ENCODE results near the gene TRAPPC5. TPM values are rescaled to one million over a fixed set of nuclear protein-coding genes. Genes with fewer than 3 reads are reported as not detected.

The TRAPPC5 gene
- total RNA-seq, result 10 to 100 TPM; 73.0 to 78.2 TPM

DNA sequence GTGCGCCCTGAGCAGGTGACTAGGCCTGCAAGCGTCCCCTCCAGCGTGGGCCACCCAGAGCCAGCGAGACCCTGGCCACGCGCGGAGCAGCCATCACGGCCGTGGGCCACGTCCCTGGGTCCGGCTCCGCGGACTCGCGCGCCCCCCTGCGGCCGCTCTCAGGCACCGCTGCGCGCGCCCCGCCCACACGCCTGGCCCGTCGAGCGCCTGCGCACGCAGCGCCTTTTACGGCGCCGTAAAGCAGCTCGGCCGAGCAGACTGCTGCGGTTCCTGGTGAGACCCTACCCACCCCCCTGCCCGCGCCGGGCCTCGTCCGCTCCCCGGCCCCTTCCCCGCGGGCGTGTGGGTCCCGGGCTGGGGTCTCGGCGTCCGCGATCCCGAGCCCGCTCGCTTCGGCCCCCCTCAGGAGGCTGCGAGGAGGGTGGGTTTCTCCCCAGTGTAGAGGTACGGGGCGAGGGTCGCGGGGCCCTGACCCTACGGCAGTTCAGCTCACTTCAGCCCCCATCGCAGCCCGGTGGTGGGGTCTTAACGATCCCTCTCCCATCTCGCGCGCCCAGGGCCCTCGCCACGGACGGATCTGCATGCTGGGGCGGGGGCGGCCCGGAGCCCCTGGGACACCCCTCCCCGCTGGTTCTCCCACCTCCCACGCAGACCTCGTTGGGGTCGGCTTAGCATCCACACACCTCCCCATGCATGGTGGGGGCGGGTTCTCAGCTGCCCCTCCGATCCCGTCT is at the start of gene TRAPPC5:
Gene TRAPPC5 (plus strand): TSS at position 228 of the 734 bp plus-strand sequence. CDS start 1,421 bp downstream, outside the sequence.
- no peaks in the 10 kb centered on the region for H3K9me3 Mint-ChIP-seq
- H3K4me3 Mint-ChIP-seq, result peak within 1 kb of the TSS; percentile 75 to 96
- H3K36me3 Mint-ChIP-seq (ENCODE audit: insufficient read depth in 2 of 2), result peaks cover 2 to 4% of the 10 kb centered on the region in 2 donors
- DNase-seq (peak; percentile 89 to 94), ATAC-seq (replicated peaks in 1 of 2) (peak; percentile 37 to 52)
- peaks cover 42% of the 10 kb centered on the region for H3K4me1 Mint-ChIP-seq (ENCODE audit: low read depth)
- H3K27ac Mint-ChIP-seq, result peak within 1 kb of the TSS; percentile 76
- peaks cover 23% of the 10 kb centered on the region for H3K27me3 Mint-ChIP-seq (ENCODE audit: low read depth)

GRCh38 chr19:7631577-7631976 is 49.1 kb upstream of the TRAPPC5 start:
- Mint-ChIP-seq H3K36me3 (ENCODE audit: insufficient read depth in 2 of 2) (peaks cover 4 to 6% of the 10 kb centered on the region in 2 donors), H3K27me3 (ENCODE audit: low read depth) (no peaks in the 10 kb centered on the region), H3K9me3 (no peaks in the 10 kb centered on the region), H3K4me1 (ENCODE audit: low read depth) (peaks cover 51% of the 10 kb centered on the region), H3K4me3 (no peak overlapping the region), H3K27ac (no peak overlapping the region)
- DNase-seq (no peak), ATAC-seq (replicated peaks in 1 of 2) (no peak)

DNA sequence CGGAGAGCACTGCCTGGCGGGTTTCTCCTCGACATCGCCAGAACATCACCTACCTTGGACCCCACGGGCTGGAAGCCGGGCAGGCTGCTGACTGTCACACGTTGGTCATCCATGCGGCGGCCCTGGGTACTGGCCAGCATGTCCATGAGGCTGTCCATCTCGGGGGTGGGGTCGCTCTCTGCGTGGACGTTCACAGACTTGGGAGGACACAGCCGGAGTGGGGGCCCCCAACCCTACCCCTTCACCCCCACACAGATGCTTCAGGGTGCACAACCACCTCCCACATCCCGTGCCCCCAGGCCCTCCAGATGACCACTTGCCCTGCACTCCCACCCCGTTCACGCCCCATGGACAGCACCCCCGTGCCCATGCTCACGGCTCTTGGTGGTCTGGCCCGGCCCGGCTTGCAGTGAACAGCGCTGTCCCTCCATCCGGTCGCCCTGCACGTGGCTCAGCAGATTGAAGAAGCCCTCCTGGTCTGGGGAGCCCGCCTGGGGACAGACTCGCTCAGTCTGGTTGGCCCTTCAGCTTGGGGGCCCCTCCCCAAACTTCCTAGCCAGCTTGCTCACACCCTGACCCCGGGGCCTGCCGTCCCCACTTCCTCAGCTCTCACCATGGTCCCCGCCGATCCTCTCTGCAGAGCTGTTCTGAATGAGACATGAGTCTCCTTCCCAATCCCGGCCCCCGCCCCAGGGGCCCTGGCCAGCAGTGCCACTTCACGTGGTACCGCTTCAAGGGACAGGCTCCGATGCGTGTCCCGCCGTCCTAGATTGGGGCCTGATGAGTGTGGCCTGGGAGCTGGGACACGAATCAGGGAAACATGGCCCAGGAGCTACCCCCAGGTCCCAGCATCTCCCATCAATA is 48.1 kb upstream of the TRAPPC5 start:
- Mint-ChIP-seq H3K27ac (peak overlapping the region; percentile 48), H3K4me1 (ENCODE audit: low read depth) (peaks cover 50% of the 10 kb centered on the region), H3K27me3 (ENCODE audit: low read depth) (no peaks in the 10 kb centered on the region), H3K4me3 (no peak overlapping the region), H3K9me3 (no peaks in the 10 kb centered on the region), H3K36me3 (ENCODE audit: insufficient read depth in 2 of 2) (peaks cover 4 to 6% of the 10 kb centered on the region in 2 donors)
- ATAC-seq (replicated peaks in 1 of 2), result no peak
- no peak for DNase-seq

GRCh38 chr19:7633698-7634097 is 46.9 kb upstream of the TRAPPC5 start, which contains the start of gene PCP2:
TSS of gene PCP2 (minus strand) at chr19:7633719. CDS start at chr19:7633457, 262 bp downstream.
- H3K4me3 Mint-ChIP-seq, result no peak within 1 kb of the TSS

GRCh38 chr19:7635670-7636069 is 45.0 kb upstream of the TRAPPC5 start:
- Mint-ChIP-seq H3K27me3 (ENCODE audit: low read depth) (no peaks in the 10 kb centered on the region), H3K36me3 (ENCODE audit: insufficient read depth in 2 of 2) (peaks cover 7 to 8% of the 10 kb centered on the region in 2 donors)

More at GRCh38 chr19:7633698-7634097, 46.9 kb upstream of the TRAPPC5 start, which contains the start of gene PCP2:
- peak within 1 kb of the TSS; percentile 48 for H3K27ac Mint-ChIP-seq
- DNase-seq, result no peak
- H3K36me3 Mint-ChIP-seq (ENCODE audit: insufficient read depth in 2 of 2), result peaks cover 4 to 7% of the 10 kb centered on the region in 2 donors
- no peaks in the 10 kb centered on the region for H3K27me3 Mint-ChIP-seq (ENCODE audit: low read depth)
- no peaks in the 10 kb centered on the region for H3K9me3 Mint-ChIP-seq
- H3K4me1 Mint-ChIP-seq (ENCODE audit: low read depth), result peaks cover 50% of the 10 kb centered on the region
- ATAC-seq (replicated peaks in 1 of 2), result no peak

GRCh38 chr19:7636317-7636690 is 44.3 kb upstream of the TRAPPC5 start:
- Mint-ChIP-seq H3K9me3 (peaks cover 4% of the 10 kb centered on the region in 2 donors), H3K4me3 (peak overlapping the region; percentile 85 to 86), H3K27ac (peak overlapping the region; percentile 85), H3K27me3 (ENCODE audit: low read depth) (no peaks in the 10 kb centered on the region), H3K36me3 (ENCODE audit: insufficient read depth in 2 of 2) (peaks cover 7 to 8% of the 10 kb centered on the region in 2 donors), H3K4me1 (ENCODE audit: low read depth) (peaks cover 38% of the 10 kb centered on the region)
- DNase-seq (no peak), ATAC-seq (replicated peaks in 1 of 2) (no peak)

More at GRCh38 chr19:7635670-7636069, 45.0 kb upstream of the TRAPPC5 start:
- DNase-seq (no peak), ATAC-seq (replicated peaks in 1 of 2) (no peak)
- Mint-ChIP-seq H3K4me3 (peak overlapping the region; percentile 11 to 55), H3K4me1 (ENCODE audit: low read depth) (peaks cover 42% of the 10 kb centered on the region), H3K27ac (peak overlapping the region; percentile 31), H3K9me3 (peaks cover 4% of the 10 kb centered on the region in 2 donors)

DNA sequence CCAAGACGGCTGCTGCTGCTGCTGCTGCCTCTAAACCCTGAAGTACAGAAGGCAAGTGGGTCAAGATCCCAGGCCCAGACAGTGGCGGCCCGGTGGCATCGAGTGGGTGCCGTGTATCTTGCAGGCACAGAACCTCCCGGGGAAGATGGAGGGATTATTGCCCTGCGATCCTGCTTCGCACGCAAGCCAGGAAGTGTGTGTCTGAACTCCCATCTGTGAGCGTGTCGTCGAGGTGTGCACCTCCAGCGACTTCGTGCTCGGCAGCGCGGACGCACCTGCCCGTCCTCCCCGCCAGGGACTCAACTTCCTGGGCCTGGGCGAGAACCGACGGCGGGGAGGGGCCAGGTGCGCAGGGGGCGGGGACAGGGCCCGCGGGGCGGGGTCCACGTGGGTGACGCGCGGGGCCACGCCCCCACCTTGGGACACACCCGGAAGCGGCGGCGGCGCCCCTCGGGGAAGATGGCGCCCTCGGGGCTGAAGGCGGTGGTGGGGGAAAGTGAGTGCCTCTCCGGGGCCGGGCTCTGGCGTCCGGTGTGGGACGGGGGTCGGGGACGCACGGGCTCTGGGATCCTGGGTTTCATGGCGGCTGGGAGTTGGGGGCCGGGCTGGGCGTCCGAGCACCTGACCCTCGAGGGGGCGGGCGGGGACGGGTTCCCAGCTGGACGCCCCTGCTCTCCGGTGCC is 43.8 kb upstream of the TRAPPC5 start, which contains the start of gene STXBP2:
Gene STXBP2 (plus strand): TSS at position 420 of the 683 bp plus-strand sequence. CDS start 40 bp downstream, at position 460.
- Mint-ChIP-seq H3K27ac (peak within 1 kb of the TSS; percentile 85), H3K36me3 (ENCODE audit: insufficient read depth in 2 of 2) (peaks cover 7 to 8% of the 10 kb centered on the region in 2 donors), H3K9me3 (peaks cover 4% of the 10 kb centered on the region in 2 donors), H3K4me1 (ENCODE audit: low read depth) (peaks cover 34% of the 10 kb centered on the region), H3K27me3 (ENCODE audit: low read depth) (no peaks in the 10 kb centered on the region), H3K4me3 (peak within 1 kb of the TSS; percentile 85 to 86)
- ATAC-seq (replicated peaks in 1 of 2) (peak; percentile 97 to 98), DNase-seq (peak; percentile 91 to 96)

GRCh38 chr19:7637374-7638256 is 43.0 kb upstream of the TRAPPC5 start:
- no peaks in the 10 kb centered on the region for H3K27me3 Mint-ChIP-seq (ENCODE audit: low read depth)
- peaks cover 4% of the 10 kb centered on the region in 2 donors for H3K9me3 Mint-ChIP-seq
- peak in 1 of 2 donors; percentile 18 for ATAC-seq (replicated peaks in 1 of 2)
- peaks cover 7 to 8% of the 10 kb centered on the region in 2 donors for H3K36me3 Mint-ChIP-seq (ENCODE audit: insufficient read depth in 2 of 2)
- H3K4me3 Mint-ChIP-seq, result peak overlapping the region; percentile 85 to 86
- H3K27ac Mint-ChIP-seq, result peak overlapping the region; percentile 44
- peaks cover 34% of the 10 kb centered on the region for H3K4me1 Mint-ChIP-seq (ENCODE audit: low read depth)
- peak in 1 of 2 donors; percentile 22 for DNase-seq

GRCh38 chr19:7638802-7639465 is 41.7 kb upstream of the TRAPPC5 start:
- H3K27me3 Mint-ChIP-seq (ENCODE audit: low read depth), result no peaks in the 10 kb centered on the region
- H3K4me1 Mint-ChIP-seq (ENCODE audit: low read depth), result peaks cover 34% of the 10 kb centered on the region
- no peak overlapping the region for H3K27ac Mint-ChIP-seq
- H3K9me3 Mint-ChIP-seq, result peaks cover 4% of the 10 kb centered on the region in 2 donors
- H3K36me3 Mint-ChIP-seq (ENCODE audit: insufficient read depth in 2 of 2), result peaks cover 7 to 8% of the 10 kb centered on the region in 2 donors
- DNase-seq, result no peak
- no peak for ATAC-seq (replicated peaks in 1 of 2)
- peak overlapping the region in 1 of 2 donors; percentile 44 for H3K4me3 Mint-ChIP-seq

DNA sequence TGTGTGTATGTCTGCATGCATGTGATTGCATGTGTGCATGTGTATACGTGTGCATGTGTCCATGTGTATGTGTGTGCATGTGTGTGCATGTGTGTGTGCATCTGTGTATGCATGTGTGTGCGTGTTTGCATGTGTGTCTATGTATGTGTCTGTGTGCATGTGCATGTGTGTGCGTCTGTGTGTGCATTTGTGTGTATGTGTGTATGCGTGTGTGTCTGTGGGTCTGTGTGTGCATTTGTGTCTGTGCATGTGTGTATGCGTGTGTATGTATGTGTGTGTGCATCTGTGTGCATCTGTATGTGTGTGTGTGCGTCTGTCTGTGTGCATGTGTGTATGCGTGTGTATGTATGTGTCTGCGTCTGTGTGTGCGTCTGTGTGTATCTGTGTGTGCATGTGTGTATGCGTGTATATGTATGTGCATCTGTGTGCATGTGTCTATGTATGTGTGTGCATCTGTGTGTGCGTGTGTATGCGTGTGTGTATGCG is 40.7 kb upstream of the TRAPPC5 start:
- DNase-seq (no peak), ATAC-seq (replicated peaks in 1 of 2) (no peak)
- Mint-ChIP-seq H3K27me3 (ENCODE audit: low read depth) (no peaks in the 10 kb centered on the region), H3K9me3 (peaks cover 4% of the 10 kb centered on the region in 2 donors), H3K27ac (no peak overlapping the region), H3K36me3 (ENCODE audit: insufficient read depth in 2 of 2) (peaks cover 7 to 8% of the 10 kb centered on the region in 2 donors), H3K4me3 (no peak overlapping the region), H3K4me1 (ENCODE audit: low read depth) (peaks cover 34% of the 10 kb centered on the region)

DNA sequence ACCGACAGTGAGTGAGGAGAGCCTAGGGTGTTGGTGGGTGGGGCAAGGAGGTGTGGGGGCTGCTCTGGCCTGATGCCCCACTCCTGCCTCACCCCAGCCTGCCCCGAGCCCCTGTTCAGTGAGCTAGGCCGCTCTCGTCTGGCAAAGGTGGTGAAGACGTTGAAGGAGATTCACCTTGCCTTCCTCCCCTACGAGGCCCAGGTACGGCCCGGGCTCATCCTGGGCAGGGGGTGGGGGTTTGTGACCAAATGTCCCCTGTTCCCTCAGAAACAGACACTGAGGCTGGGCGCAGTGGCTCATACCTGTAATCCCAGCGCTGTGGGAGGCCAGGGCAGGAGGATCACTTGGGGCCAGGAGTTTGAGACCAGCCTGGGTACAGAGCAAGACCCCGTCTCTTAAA is 39.8 kb upstream of the TRAPPC5 start:
- DNase-seq (no peak), ATAC-seq (replicated peaks in 1 of 2) (no peak)
- H3K27ac Mint-ChIP-seq, result no peak overlapping the region
- H3K27me3 Mint-ChIP-seq (ENCODE audit: low read depth), result no peaks in the 10 kb centered on the region
- peaks cover 4% of the 10 kb centered on the region in 2 donors for H3K9me3 Mint-ChIP-seq
- no peak overlapping the region for H3K4me3 Mint-ChIP-seq
- H3K4me1 Mint-ChIP-seq (ENCODE audit: low read depth), result peaks cover 34% of the 10 kb centered on the region
- peaks cover 8 to 9% of the 10 kb centered on the region in 2 donors for H3K36me3 Mint-ChIP-seq (ENCODE audit: insufficient read depth in 2 of 2)
